HUDEP-2 (cell line): ENCODE measurements around the gene FAM193B.

Experiments used
- DNase-seq, 76 experiments: peaks; one replicate each; lab custom pipeline; 2025; ENCODE audit not compliant: unreplicated experiment in 76 of 76; lab: John Stamatoyannopoulos, UW

The FAM193B gene

GRCh38 chr5:177554474-177555111 is at the start of gene FAM193B:
FAM193B (minus strand) TSS chr5:177554563; CDS start chr5:177554458, 105 bp downstream.
- DNase-seq, result peak in 75 of 76 experiments; percentile 30 to 97 (median 89)

- no peak for DNase-seq
These were observed 49.8 kb upstream of the FAM193B start for GRCh38 chr5:177604116-177604521.

- DNase-seq, result no peak
These were observed 49.3 kb upstream of the FAM193B start for GRCh38 chr5:177603631-177604030.

- DNase-seq, result no peak
These were observed 48.1 kb upstream of the FAM193B start for GRCh38 chr5:177602458-177602830.

GRCh38 chr5:177601577-177602457 is 47.5 kb upstream of the FAM193B start:
- peak in 64 of 76 experiments; percentile 10 to 81 (median 50) for DNase-seq

- no peak for DNase-seq
These were observed 46.8 kb upstream of the FAM193B start for GRCh38 chr5:177601126-177601525.

GRCh38 chr5:177600508-177601018 is 46.2 kb upstream of the FAM193B start:
- no peak for DNase-seq

GRCh38 chr5:177599731-177600507 is 45.6 kb upstream of the FAM193B start, which contains the start of gene B4GALT7:
B4GALT7 (plus strand) TSS chr5:177600132; CDS start chr5:177600211, 79 bp downstream.
- peak in 72 of 76 experiments; percentile 15 to 86 (median 70) for DNase-seq

GRCh38 chr5:177598477-177598876 is 44.1 kb upstream of the FAM193B start:
- no peak for DNase-seq

- DNase-seq, result no peak
These were observed 42.4 kb upstream of the FAM193B start for GRCh38 chr5:177596775-177597238.

GRCh38 chr5:177595991-177596774 is 41.8 kb upstream of the FAM193B start:
- DNase-seq, result no peak

GRCh38 chr5:177595026-177595585 is 40.7 kb upstream of the FAM193B start:
- no peak for DNase-seq

- DNase-seq, result no peak
These were observed 39.7 kb upstream of the FAM193B start for GRCh38 chr5:177594071-177594470.

GRCh38 chr5:177593511-177593910 is 39.1 kb upstream of the FAM193B start:
- no peak for DNase-seq

- no peak for DNase-seq
These were observed 38.5 kb upstream of the FAM193B start for GRCh38 chr5:177592905-177593304.

GRCh38 chr5:177592010-177592834 is 37.9 kb upstream of the FAM193B start, which contains the start of gene TMED9:
TMED9 (plus strand) TSS chr5:177592203; CDS start chr5:177592215, 12 bp downstream.
- peak in 69 of 76 experiments; percentile 6 to 77 (median 59) for DNase-seq

GRCh38 chr5:177591690-177592009 is 37.3 kb upstream of the FAM193B start:
- DNase-seq, result no peak

- no peak for DNase-seq
These were observed 36.0 kb upstream of the FAM193B start for GRCh38 chr5:177590406-177590805.
